PC-9 (cell line): Measurements from ENCODE around the gene UNC45A.

Source experiments
- CTCF ChIP-seq: fragments of 200-600 bp; sonication (generic); conservative IDR thresholded peaks from 2 replicates; pipeline ENCODE4 v1.6.1; 2017; ENCODE audit warnings: mixed run types, antibody characterized with exemption, mild to moderate bottlenecking, moderate library complexity
- EZH2 ChIP-seq: fragments of 200-600 bp; sonication (generic); IDR thresholded peaks from 2 replicates; pipeline ENCODE4 v1.8.0; 2017; ENCODE audit warnings: antibody characterized with exemption, low read depth

GRCh38 chr15:90974216-90974615, 39.1 kb downstream of the UNC45A start:
- TF ChIP-seq CTCF (no peak), EZH2 (no peak)
